CD4-positive, alpha-beta T cell treated with Interleukin-15 for 4 hours (primary cell): ENCODE data around the gene CD300H.
A peak's percentile ranks its signal among the peaks of the same experiment; 100 is the strongest.

ENCODE experiments used
- DNase-seq: peaks from one replicate; pipeline ENCODE4 v3.0.0-alpha.2; 2020; ENCODE audit warnings: low spot score

CD300H gene

DNA sequence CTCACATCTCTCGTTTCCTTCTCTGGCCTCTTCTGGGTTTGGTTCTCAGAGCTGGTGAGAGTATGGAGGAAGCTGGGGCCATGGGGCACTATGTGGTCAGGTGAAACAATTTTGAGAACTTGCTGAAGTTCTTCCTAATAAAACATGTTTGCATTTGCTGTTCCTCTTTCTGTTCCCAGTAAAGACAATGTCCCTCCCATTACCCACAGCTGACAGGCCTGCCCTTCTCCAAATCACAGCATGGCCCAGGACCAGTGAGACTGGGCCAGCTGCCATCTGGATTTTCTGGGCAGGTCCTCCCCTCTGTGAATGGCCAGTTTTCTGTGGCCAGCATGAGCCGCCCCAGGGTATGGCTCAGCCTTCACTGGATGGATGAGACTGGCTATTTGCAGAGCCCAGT lies at the start of gene CD300H:
Gene CD300H (minus strand): TSS at position 113 of the 400 bp plus-strand sequence.
- no peak for DNase-seq

DNA sequence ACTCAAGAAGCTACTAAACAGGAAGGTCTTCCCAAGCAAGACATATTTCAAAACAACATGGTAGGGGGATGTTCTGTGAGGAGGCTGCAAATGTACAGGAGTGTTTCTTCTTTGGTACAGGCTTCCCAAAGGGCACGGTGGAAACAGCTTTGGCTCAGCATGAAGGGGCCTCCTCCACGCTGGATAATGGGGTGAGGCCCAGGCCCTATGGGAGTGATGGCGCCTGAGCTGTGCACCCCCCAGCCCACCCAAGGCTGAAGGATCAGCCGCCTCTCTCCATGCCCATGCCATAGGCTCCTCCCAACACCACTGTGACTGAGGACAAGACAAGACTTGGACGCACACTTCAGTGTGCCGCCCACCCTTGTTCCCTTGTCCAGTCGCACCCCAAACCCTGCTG lies 49.4 kb upstream of the CD300H start:
- no peak for DNase-seq

DNA sequence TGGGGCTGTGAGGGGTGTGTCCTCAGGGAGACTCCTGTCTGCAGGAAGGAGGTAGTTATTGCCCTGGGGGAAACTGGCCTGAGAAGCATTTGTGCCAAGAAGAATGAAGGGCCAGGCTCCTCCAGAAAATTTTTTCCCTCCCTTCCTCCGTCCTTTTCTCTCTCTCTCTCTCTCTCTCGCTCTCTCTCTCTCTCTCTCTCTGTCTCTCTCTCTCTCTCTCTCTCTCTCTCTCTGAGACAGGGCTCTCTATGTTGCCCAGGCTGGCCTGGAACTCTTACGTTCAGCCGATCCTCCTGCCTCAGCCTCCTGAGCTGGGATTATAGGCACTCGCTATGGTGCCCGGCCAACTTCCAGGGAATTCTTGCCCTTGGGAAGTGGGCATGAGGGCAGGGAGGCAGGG lies 44.7 kb upstream of the CD300H start:
- DNase-seq = no peak

DNA sequence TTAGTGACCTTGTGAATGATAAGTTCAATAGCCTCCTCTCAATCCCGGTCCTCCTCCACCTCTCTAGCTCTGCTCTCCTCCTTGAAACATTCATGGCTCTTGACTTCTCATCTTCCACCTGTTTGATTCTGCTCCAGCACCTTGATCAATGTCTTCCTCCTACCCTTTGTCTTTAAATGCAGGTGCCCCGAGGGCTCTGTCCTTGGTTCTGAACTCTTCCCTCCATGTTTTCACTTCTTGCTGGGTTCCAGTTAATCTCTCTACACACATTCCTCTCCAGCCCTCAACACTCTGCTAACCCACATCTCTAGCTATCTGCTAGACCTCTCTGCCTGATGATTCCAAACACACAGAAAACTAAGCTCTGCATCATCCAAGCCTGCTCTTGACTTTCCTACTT lies 42.8 kb upstream of the CD300H start:
- no peak for DNase-seq

DNA sequence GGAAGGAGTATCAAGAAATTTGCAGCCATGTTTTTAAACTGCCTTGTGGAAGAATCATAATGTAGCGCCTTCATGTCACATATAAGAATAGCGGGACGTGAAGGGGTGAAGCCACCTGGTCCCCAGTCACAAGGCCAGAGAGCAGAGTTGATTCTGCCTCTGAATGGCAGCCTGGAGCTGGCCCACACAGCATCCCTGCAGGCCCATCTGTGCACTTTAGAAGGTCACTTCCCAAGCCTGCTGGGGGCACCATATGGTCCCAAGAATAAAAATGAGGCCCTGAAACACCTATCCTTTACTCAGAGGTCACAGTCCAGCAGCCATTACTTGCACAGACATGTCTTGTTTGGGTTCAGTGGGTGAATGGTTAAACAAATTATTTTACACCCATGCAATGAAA lies 41.2 kb upstream of the CD300H start:
- no peak for DNase-seq

DNA sequence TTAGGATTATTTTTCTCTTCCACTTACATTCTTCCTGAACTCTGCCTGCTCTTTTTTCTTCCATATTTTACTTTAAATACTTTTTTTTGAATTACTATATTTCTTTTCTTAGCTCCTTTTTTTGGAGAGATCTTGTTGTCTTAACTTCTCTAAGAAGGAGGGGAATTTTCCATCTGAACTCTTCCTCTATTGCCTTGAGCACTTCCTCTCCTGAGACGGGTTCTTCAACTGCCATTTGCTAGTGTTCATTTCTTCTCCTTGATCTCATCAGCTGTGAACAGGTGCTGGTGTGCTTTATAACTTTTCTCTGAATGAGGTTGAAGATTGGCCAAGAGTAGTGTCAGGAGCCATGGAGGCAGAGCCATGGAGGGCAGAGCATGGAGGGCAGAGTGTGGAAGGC lies 39.9 kb upstream of the CD300H start:
- DNase-seq = no peak

DNA sequence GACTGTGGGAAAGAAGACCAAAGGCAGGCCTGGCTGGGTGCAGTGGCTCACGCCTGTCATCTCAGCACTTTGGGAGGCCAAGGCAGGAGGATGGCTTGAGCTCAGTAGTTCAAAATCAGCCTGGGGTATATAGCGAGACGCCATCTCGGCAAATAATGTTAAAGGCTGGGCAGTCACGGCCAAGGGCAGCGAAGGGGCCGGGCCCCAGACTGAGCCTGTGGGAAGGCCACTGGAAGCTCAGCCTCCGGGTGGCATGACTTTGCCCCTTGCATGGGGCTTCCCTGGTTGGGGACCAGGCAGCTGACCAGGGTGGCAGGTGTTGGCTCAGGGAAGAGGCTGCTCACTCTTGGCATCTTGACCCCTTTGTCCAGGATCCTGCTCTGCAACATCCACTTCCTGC lies 38.7 kb upstream of the CD300H start:
- DNase-seq = no peak

DNA sequence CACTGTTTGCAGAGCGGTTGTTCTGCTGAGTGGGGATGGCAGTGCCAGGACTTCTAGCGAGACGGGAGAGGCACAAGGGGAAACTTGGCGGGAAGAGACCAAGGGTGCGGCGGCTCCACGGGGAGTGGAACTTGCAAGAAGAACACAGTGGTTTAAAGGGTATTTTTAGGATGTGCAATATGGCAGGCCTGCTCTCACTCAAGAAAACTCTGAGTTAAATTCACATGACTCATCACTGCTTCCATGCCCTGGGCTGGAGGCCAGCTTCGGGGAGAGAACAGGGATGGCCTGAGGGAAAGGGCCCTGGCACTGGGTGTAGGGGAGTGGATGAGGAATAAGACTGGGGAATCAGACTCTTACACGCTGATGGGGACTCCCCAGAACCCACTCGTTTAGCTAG lies 38.1 kb upstream of the CD300H start:
- DNase-seq = no peak

DNA sequence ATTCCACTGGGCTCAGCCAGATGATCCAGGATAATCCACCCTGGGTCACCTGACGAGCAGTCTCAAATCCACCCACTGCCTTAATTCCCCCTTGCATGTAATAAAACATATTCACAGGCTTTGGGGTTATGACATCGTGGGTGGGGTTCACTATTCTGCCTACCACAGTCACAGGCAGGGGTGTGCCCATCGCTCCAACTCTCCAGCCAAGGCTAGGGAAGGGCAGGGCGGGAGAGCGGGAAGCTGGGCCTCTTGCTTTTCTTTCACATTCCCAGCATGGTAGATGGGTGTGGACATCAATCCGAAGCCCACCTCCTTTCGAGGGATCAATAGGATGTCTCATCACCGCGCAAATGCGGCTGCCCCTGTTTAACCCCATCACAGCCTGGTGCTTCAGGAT lies 37.5 kb upstream of the CD300H start:
- no peak for DNase-seq

DNA sequence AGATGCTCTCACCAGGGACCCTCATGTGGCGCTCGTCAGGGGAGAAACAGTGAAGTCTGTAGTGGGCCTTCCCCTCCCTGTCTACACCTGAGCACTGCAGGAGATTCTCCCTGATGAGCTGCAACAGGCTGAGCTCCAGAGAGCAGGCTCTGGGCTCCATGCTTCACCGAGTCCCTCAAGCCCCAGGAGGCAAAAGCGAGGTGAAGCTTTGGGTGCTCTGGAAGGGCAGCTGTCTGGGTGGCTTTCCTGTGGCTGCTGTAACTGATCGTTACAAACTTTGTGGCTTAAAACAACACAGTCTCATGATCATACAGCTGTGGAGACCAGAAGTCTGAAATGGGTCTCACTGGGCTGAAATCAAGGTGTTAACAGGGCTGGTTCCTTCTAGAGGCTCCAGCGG lies 36.9 kb upstream of the CD300H start:
- DNase-seq = no peak

DNA sequence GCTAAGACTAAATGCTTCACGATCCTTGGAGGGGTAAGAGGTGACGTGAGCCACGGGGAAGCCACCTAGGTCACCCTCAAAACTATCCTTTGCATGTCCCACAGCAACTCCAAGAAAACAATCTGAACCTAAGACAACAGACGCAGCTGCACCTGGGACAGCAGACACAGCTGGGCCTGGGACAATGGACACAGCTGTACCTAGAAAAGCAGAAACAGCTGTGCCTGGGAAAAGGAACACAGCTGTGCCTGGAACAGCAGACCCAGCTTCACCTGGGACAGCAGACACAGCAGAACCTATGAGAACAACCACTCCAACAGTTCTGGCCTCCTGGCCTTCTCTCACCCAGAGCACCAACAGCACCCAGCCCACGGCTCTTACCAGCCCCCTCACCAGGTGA lies 36.4 kb upstream of the CD300H start:
- DNase-seq = no peak

DNA sequence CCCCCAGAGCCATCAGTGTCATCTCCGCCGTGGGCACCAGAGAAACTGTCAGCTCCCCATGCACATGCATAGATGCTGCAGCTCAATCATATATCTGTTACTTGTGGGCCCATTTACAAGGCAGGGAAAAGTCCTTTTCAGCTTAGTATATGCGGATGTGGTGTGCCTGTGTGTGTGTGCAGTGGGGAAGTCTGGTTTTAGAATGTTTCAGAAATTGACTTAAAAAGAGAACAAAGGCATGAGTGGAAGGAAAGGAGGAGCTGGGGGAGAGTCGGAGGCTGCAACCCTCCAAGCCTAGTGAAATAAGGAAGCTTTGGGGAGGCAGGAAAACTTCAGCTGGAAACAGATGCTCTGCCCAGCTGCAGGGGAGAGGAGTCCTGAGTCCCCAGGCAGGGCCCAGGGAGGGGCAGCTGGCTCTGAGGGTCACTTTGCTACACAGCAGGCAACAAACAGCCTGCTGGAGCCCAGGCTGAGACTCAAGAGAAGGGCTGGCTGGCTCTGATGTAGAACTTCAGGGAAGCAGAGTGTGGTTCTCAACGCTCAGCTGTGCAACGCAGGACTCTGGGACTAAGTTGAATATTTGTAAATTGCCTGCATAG lies 35.8 kb upstream of the CD300H start:
- DNase-seq = no peak

DNA sequence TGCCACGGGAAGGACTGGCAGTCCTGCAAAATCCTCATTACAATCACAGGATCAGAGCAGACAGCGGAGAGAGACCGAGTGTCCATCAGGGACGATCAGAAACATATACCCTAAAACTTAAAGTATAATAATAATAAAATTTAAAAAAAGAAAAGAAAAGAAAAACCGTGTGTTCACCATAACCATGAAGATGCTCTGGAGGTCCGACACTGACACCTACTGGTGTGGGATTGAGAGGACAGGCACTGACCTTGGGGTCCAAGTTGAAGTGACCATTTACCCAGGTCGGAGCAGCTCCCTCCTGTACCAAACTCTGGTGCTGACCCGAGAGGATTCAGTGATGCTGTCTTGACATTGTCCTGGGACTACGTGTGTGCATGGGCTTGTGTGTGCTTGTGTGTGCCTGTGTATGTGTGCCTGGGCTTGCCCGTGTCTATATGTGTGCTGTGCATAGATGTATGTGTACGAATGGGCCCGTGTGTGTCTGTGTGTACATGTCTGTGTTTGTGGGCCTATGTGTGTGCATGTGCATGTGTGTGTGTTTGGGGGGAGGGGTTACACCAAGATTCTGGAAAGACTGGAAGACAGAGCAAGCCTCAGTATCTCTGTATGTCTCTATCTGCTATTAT lies 34.7 kb upstream of the CD300H start:
- DNase-seq = peak; percentile 25

DNA sequence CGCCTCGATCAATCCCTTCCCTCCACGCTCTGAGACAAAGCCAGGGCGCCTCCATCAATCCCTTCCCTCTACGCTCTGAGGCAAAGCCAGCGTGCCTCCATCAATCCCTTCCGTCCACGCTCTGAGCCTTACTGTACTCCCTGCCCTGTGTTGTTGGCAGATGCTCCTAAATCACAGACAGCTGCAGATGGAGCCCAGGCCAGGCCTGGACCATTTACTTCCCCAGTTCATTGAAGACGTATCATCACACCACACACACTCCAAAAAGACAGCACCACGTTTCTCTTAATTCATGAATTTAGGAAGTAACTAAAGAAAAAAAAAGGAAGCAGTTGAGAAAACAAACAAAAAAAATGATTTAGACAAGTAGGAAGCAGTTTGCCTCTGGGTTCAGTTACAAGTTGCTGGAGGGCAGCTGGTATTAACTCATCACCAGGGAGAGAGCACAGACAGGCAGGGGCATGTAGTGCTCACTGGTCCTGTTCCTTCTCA lies 32.2 kb upstream of the CD300H start:
- DNase-seq = no peak

DNA sequence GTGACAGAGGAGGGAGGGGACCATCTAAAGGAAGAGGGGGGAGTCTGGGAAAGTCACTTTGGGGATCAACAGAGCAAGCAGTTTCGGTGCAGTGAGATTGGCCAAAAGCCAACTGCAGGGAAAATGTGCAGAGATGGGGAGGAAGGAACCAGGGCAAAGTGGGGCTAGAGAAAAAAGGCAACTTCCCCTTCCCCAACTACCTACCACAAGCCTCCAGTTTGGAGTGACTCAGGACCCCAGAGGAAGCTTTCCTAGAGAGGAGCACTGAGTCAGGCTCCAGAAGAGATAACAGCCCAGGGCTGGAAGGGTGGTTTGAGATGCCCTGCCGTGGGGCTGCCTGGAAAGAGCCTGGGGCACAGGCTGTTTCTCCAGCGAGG lies 31.7 kb upstream of the CD300H start:
- no peak for DNase-seq

DNA sequence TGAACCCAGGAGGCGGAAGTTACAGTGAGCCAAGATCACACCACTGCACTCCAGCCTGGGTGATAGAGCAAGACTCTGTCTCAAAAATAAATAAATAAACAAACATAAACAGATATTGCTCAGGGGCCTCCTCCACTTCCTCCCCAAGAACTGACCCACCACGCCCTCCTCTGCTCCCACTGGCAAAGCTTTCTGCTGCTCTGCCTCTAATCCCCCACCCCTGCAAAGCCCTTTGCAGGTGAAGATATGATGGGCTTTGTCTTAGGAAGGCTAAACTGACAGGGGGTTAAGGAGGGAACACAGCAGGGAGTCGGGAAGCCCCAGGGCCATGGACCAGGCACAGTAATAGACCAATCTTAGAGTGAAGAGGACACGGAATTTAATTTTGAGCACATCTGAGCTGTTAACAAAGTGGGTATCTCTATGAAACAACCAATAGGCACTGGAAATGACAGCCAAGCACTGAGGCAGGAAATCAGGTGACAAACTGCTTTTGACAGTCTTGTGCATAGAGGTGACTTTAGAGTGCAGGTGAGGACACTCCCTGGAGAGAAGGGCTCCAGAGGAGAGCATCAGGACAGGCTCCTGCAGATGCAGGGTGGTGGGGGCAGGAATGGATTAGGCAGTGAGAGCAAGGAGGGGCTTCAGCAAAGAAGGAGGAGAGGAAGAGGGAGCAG lies 31.2 kb upstream of the CD300H start:
- DNase-seq = no peak

DNA sequence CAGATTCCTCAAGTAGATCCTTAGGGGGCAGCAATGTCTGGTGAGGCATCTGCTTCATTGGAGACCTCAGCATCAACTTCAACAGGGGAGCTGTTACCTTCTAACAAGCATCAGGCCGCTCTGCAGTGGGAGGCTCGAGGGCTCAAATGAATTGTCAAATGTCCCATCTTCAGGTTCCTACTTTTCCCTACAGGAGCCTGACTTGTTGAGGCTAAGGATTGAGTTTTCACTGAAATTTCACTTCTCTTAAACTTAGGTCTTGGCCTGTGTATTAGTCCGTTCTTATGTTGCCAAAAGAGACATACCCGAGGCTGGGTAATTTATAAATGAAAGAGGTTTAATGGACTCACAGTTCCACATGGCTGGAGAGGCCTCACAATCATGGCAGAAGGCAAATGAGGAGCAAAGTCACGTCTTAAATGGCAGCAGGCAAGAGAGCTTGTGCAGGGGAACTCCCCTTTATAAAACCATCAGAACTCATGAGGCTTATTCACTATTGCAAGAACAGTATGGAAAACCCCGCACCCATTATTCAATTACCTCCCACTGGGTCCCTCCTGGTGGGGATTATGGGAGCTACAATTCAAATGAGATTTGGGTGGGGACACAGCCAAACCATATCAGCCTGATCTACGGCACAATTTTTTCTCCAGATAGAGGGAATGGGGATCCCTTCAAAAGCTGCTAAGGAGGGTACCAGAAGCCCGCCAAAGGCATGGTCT lies 29.9 kb upstream of the CD300H start:
- DNase-seq = no peak

DNA sequence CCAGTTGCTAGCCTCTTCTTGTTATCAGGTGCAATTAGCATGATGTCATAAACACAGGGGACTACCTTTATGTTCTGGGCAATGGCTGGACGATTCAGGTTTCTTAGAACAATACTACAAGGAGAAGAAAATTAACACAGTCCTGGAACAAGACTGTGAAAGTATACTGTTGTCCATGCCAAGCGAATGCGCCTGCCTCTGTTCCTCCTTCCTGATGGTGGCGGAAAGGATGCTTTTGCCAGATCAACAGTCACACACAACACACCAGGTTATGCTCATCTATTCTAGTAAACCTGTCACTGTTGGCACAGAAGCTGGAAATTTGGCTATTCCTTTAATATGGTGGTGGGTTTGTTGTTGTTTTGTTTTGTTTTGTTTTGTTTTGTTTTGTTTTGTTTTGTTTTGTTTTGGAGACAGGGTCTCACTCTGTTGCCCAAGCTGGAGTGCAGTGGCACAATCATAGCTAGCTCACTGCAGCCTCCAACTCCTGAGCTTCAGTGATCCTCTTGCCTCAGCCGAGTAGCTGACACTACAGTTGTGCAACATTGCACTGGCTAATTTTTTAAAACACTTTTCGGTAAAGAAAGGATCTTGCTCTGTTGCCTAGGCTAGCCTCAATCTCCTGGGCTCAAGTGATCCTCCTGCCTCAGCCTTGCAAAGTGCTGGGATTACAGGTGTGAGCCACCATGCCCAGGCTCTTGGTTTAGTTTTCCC lies 27.9 kb upstream of the CD300H start:
- no peak for DNase-seq

DNA sequence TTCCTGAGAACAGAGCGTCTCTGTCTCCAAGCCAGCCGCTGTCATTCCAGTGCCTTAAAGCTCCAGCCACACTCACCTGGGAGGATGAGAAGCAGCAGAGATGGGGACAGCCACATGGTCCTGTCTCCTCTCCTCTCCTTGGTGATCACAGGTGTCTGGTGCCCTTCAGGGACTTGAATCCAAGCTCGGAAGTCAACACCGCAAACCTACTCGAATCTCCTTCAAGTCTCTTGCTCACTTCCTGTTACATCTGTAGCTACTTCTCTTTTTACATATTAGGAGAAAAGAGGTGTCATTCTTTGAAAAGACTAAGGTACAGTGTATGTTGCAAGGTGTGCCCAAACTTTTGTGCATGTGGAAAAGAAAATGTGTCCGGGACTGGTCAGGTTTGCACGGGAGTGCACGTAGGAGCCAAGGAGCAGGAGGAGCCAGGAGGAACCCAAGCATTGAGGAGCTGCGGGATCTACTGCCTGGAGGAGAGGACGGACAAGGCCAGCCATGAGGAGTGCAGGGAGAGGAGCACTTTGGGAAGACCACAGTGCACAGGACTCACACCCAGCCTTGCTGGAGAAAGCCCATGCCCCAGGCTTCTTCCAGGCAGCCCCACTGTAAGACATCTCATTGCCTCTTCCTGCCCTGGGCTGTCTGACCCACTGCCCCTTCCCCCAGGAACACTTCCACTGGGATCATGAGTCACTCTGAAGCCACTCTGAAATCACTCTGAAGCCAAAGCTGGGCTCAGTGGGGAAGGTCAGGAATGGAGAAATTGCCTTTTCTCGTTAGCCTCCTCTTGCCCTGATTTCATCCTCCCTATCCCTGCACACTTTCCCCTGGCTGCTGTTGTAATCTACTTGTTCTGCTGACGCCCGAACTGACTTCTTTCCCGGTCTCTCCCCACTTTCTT lies 25.0 kb upstream of the CD300H start, which contains the start of gene CD300LD:
Gene CD300LD (minus strand): TSS at position 197 of the 904 bp plus-strand sequence. CDS start 81 bp downstream, at position 116.
- DNase-seq = no peak

DNA sequence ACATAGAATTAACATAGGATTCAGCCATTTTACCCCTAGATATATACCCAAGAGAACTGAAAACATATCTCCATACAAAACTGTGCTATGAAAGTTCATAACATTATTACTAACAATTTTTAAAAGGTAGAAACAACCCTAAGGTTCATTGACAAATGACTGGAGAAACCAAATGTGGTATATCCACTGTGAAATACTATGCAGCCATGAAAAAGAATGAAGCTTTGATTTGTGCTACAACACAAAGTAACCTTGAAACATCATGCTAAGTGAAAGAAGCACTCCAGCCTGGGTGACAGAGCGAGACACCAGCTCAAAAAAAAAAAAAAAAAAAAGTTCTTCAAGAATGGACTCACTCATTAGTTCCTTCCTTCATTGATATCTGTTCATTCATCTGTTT lies 24.2 kb upstream of the CD300H start:
- DNase-seq = no peak

DNA sequence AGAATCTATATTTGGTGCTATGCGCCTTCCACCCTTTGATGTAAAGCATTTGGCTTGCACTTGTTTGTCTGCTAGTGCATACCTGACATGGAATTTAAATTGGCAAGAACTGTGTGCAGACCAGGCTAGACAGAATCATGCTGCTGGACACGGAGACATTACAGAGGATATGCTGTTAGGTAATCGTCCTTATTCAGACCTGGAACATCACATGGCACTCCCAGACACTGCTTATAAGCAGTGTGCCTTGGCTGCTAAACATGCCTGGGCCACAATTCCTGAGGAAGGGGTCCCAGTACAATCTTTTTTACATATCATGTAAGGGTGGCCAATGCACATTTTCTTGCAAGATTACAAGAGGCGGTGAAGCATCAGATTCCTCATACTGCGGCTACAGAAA lies 18.4 kb upstream of the CD300H start:
- DNase-seq = no peak
